Jurkat, Clone E6-1 (cell line): ENCODE data around the gene THADA.
A peak's percentile ranks its signal among the peaks of the same experiment; 100 is the strongest.
"Not testable (repeated sequence)": the region's sequence is repeated elsewhere in the genome, so short reads cannot be mapped to it uniquely, and the experiment has no call there.

Source experiments
- DNase-seq: peaks from one replicate; pipeline ENCODE4 v3.0.0-alpha.2; 2011; ENCODE audit warnings: low read depth, low spot score
- H3K4me3 ChIP-seq: 2 replicates; pipeline ENCODE4 v1.5.1; 2011; ENCODE audit warnings: mild to moderate bottlenecking, low read length, control low read depth, moderate library complexity

The THADA gene

DNA sequence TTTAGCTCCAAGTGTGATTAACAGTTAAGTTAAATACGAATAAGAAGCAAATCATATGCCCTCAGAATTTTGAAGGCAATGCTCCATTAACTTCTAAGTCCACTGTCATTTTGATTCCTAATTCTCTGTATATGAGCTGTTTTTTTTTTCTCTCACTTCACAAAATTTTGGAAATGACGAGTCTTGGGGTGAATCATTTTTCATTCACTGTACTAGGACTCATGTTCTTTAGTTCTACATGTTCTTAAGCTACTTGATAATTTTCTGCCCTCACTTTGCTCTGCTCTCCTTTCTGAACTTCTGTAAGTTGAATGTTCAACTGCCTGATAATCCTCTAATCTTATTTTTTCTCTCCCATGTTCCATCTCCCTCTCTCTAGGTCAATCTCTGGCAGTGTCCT lies 141.0 kb downstream of the THADA start:
- no peak overlapping the region for H3K4me3 ChIP-seq
- no peak for DNase-seq

DNA sequence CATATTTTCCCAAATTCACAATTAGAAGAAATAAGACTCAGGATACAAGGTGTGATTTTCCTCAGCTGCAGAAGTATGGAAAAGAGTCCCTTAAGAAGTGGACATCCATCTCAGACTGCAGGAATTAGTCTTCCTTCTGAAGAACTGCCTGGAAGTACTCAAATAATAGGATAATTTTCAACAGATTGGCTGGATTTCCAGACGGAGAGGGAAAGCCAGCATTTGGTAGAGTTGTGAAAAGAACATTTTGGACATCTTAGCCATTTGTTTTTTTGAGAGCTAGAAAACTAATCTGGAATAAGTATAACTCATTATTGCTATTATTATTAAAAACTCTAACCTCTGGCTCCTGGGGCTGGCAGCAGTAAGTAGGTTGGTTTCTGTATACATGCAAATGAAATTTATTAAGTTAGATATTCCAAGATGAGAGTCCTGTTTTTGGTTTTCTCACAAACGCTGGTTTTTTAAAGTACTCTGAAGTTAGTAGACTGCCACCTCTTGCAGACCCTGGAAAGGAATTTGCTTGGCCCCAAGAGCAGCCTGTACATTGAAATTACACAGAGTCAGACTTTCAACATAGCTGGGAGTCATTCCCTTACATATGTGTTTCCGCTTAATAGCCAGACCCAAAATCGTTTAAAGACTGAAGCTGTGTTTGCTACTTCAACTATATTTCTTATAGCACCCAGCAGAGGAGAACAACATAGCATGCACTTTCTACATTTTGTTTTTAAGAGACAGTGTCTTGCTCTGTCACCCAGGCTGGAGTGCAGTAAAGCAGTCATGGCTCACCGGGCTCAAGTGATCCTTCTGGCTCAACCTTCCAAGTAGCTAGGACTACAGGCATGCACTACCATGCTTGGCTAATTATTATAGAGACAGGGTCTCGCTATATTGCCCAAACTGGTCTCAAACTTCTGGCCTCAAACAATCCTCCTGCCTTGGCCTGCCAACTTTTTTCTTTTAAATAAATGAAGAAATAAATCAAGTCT lies 142.4 kb downstream of the THADA start:
- H3K4me3 ChIP-seq = no peak overlapping the region

GRCh38 chr2:43452318-43452731 lies 143.5 kb downstream of the THADA start:
- no peak overlapping the region for H3K4me3 ChIP-seq
- DNase-seq = no peak

More for the DNA sequence above, 142.4 kb downstream of the THADA start:
- no peak for DNase-seq

DNA sequence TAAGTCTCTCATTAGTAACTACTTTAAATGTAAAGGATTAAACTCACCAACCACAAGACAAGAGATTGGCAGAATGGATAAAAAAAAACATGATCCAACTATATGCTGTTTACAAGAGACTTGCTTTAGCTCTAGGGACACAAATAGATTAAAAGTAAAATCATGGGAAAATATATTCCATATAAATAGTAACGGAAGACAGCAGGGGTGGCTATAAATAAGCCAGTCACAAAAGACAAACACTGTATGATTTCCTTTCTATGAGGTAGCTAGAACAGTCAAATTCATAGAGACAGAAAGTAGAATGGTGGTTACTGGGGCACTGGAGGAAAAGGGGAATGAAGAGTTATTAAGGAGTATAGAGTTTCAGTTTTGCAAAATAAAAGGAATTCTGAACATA lies 145.2 kb downstream of the THADA start:
- DNase-seq = no peak
- no peak overlapping the region for H3K4me3 ChIP-seq

- DNase-seq = no peak
These were observed 147.1 kb downstream of the THADA start for GRCh38 chr2:43448822-43449110.

DNA sequence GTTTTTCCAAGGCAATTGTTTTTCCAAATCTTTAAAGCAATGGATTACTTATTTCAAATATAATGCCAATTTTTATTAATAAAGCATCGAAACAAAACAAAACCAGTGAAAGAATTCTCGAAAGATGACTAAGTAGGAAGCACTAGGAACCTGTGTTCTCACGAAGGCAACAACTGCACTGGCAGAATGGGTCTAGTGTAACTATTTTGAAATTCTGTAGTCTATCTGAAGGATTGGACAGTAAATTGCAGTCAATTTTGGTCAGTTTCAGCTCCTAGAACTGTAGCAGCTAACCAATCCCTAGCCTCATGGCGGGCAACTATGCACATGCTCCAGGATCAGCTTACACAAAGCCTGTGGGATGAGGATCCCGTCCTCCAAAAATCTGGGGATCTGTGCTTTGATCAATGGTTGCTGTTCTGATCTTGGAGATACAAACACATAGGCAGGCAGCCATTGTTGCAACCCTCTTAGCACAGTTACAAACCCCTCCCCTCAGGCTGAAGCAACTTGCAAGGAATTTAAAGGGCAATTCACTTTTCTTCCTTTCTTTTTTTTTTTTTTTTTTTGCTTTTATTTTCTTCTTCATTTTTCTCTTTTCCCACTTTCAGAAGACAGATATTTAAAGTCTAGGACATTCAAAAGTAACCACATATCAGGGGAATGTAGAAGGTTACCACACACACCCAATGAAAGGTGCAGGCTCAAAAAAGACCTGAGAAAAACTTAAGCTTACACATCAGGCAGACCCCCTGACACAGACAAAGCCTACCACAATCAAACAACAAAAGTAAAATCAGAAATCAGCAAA lies 147.6 kb downstream of the THADA start:
- DNase-seq = no peak
- no peak overlapping the region for H3K4me3 ChIP-seq

More at GRCh38 chr2:43448822-43449110, 147.1 kb downstream of the THADA start:
- no peak overlapping the region for H3K4me3 ChIP-seq

- not testable (repeated sequence) for H3K4me3 ChIP-seq, DNase-seq
These were observed 149.1 kb downstream of the THADA start for GRCh38 chr2:43446755-43447154.

GRCh38 chr2:43445781-43446180 lies 150.1 kb downstream of the THADA start:
- DNase-seq = no peak
- no peak overlapping the region for H3K4me3 ChIP-seq

GRCh38 chr2:43444989-43445645 lies 150.7 kb downstream of the THADA start:
- no peak overlapping the region for H3K4me3 ChIP-seq
- DNase-seq = peak; percentile 16

DNA sequence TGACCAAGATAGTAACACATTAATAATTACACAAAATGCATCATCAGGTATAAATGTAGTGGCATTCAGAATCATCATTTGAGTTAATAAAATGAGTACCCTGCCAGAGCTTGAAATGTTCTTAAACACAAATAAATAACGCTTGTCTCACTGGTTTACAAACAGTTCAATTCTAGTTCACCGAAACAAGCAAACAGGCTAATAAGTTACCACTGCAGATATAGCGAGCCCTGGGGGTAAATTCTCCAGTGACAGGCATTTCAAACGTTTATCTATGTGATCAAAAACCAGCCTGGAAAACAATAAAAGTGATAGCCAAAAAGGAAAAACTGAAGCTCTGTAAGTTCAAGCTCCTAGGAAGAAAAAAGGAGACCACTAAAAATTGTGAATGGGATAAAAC lies 152.6 kb downstream of the THADA start:
- DNase-seq = no peak
- no peak overlapping the region for H3K4me3 ChIP-seq

DNA sequence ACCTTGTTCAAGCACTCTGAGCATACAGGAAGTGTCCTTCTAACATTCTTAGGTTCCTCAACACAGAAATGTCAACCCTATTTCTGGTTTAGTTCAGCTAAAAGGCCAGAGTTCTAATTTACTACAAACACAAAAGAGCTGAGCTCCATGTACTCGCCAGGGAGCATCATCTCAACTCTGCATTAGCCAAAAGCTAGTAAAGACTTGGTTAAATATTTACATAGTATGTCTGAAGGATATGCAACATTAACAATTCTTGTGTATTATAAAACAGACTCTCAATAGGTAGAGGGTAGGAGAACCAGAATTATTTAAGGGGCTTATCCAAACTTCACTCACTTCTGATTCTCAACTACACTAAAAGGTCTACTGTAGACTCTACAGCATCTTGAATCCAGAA lies 154.6 kb downstream of the THADA start:
- no peak overlapping the region for H3K4me3 ChIP-seq
- no peak for DNase-seq

- DNase-seq = no peak
- H3K4me3 ChIP-seq = no peak overlapping the region
These were observed 156.8 kb downstream of the THADA start for GRCh38 chr2:43438858-43439655.

- DNase-seq = no peak
- no peak overlapping the region for H3K4me3 ChIP-seq
These were observed 157.5 kb downstream of the THADA start for GRCh38 chr2:43438342-43438741.

GRCh38 chr2:43437363-43437762 lies 158.5 kb downstream of the THADA start:
- no peak for DNase-seq
- H3K4me3 ChIP-seq = no peak overlapping the region

- H3K4me3 ChIP-seq = no peak overlapping the region
- DNase-seq = no peak
These were observed 159.4 kb downstream of the THADA start for GRCh38 chr2:43436431-43436830.

- DNase-seq = no peak
- no peak overlapping the region for H3K4me3 ChIP-seq
These were observed 160.1 kb downstream of the THADA start for GRCh38 chr2:43435746-43436145.

GRCh38 chr2:43430489-43430888 lies 165.3 kb downstream of the THADA start:
- DNase-seq = no peak
- no peak overlapping the region for H3K4me3 ChIP-seq

GRCh38 chr2:43429369-43429768 lies 166.5 kb downstream of the THADA start:
- no peak overlapping the region for H3K4me3 ChIP-seq
- no peak for DNase-seq

GRCh38 chr2:43427032-43427424 lies 168.8 kb downstream of the THADA start:
- H3K4me3 ChIP-seq = no peak overlapping the region
- no peak for DNase-seq
